HL-60 (cell line): ENCODE measurements around the gene SCGN.

ENCODE experiments used
- DNase-seq, 2 experiments: peaks; one replicate each; pipeline ENCODE4 v3.0.0-alpha.2; 2010 to 2020; ENCODE audit warnings: low read depth in 1 of 2, low spot score in 1 of 2
- H3K27ac ChIP-seq: fragments of 250-450 bp; sonication (Bioruptor Pico); replicated peaks from 2 replicates; pipeline ENCODE4 v1.5.1; 2020; ENCODE audit warnings: mild to moderate bottlenecking, moderate library complexity
- H3K27me3 ChIP-seq: fragments of 250-450 bp; sonication (Bioruptor Pico); 2 replicates; pipeline ENCODE4 v1.5.1; 2021; ENCODE audit warnings: mild to moderate bottlenecking, moderate library complexity; ENCODE audit not compliant: insufficient read depth, poor library complexity, severe bottlenecking
- H3K4me3 ChIP-seq: replicated peaks from 2 replicates; pipeline ENCODE4 v1.5.1; 2011; ENCODE audit warnings: mild to moderate bottlenecking, control low read depth, low read length; ENCODE audit not compliant: insufficient read depth
- GABPA ChIP-seq: IDR thresholded peaks from 2 replicates; pipeline ENCODE4 v1.6.1; 2012; ENCODE audit warnings: low read depth
- POLR2AphosphoS5 ChIP-seq: IDR thresholded peaks from 2 replicates; pipeline ENCODE4 v1.6.1; 2012; ENCODE audit warnings: low read depth
- SPI1 ChIP-seq: IDR thresholded peaks from 2 replicates; pipeline ENCODE4 v1.6.1; 2012; ENCODE audit warnings: low read depth, mild to moderate bottlenecking, borderline replicate concordance
- TF ChIP-seq, protein P1 (sequence below): IDR thresholded peaks from one replicate; pipeline ENCODE4 v1.5.1; 2011; ENCODE audit warnings: low read length, control low read depth, inconsistent platforms; ENCODE audit not compliant: insufficient read depth
- TF ChIP-seq, protein P2 (sequence below): IDR thresholded peaks from 2 replicates; pipeline ENCODE4 v1.6.1; 2012; ENCODE audit warnings: low read depth; ENCODE audit not compliant: insufficient replicate concordance

The SCGN gene

DNA sequence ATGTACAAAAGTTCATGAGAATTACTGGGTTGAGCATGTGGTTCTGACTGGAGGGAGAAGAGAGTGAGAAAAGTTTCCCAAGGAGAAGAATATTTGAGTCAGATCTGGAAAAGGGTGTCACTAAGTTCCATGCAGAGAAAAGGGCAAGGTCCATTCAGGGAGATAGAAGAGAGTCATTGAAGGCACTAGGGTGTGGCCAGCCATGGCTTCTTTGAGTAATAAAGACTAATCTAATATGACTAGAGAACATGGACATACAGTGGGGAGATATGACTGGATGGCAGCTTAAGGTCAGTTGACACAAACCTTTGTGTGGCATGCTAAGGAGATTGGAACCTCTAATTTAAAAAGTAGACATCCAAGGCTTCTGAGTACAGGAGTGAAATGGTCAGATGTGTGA, 91.9 kb downstream of the SCGN start:
- no peak overlapping the region for H3K27ac ChIP-seq
- TF ChIP-seq, protein P1, sequence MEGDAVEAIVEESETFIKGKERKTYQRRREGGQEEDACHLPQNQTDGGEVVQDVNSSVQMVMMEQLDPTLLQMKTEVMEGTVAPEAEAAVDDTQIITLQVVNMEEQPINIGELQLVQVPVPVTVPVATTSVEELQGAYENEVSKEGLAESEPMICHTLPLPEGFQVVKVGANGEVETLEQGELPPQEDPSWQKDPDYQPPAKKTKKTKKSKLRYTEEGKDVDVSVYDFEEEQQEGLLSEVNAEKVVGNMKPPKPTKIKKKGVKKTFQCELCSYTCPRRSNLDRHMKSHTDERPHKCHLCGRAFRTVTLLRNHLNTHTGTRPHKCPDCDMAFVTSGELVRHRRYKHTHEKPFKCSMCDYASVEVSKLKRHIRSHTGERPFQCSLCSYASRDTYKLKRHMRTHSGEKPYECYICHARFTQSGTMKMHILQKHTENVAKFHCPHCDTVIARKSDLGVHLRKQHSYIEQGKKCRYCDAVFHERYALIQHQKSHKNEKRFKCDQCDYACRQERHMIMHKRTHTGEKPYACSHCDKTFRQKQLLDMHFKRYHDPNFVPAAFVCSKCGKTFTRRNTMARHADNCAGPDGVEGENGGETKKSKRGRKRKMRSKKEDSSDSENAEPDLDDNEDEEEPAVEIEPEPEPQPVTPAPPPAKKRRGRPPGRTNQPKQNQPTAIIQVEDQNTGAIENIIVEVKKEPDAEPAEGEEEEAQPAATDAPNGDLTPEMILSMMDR: no peak
- TF ChIP-seq POLR2AphosphoS5: no peak
- no peak for TF ChIP-seq GABPA
- TF ChIP-seq SPI1: no peak
- TF ChIP-seq, protein P2, sequence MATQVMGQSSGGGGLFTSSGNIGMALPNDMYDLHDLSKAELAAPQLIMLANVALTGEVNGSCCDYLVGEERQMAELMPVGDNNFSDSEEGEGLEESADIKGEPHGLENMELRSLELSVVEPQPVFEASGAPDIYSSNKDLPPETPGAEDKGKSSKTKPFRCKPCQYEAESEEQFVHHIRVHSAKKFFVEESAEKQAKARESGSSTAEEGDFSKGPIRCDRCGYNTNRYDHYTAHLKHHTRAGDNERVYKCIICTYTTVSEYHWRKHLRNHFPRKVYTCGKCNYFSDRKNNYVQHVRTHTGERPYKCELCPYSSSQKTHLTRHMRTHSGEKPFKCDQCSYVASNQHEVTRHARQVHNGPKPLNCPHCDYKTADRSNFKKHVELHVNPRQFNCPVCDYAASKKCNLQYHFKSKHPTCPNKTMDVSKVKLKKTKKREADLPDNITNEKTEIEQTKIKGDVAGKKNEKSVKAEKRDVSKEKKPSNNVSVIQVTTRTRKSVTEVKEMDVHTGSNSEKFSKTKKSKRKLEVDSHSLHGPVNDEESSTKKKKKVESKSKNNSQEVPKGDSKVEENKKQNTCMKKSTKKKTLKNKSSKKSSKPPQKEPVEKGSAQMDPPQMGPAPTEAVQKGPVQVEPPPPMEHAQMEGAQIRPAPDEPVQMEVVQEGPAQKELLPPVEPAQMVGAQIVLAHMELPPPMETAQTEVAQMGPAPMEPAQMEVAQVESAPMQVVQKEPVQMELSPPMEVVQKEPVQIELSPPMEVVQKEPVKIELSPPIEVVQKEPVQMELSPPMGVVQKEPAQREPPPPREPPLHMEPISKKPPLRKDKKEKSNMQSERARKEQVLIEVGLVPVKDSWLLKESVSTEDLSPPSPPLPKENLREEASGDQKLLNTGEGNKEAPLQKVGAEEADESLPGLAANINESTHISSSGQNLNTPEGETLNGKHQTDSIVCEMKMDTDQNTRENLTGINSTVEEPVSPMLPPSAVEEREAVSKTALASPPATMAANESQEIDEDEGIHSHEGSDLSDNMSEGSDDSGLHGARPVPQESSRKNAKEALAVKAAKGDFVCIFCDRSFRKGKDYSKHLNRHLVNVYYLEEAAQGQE: no peak

GRCh38 chr6:25745836-25746235, 93.8 kb downstream of the SCGN start:
- DNase-seq: no peak

More for the DNA sequence above, 91.9 kb downstream of the SCGN start:
- no peak overlapping the region for H3K4me3 ChIP-seq
- no peak for DNase-seq
- H3K27me3 ChIP-seq: no peaks in the 10 kb centered on the region

GRCh38 chr6:25746968-25747367, 95.0 kb downstream of the SCGN start:
- Histone ChIP-seq H3K27ac (no peak overlapping the region), H3K4me3 (no peak overlapping the region), H3K27me3 (no peaks in the 10 kb centered on the region)
- TF ChIP-seq SPI1 (no peak), GABPA (no peak), POLR2AphosphoS5 (no peak)
- TF ChIP-seq, protein P2: no peak
- TF ChIP-seq, protein P1: no peak
- DNase-seq: no peak

More at GRCh38 chr6:25745836-25746235, 93.8 kb downstream of the SCGN start:
- Histone ChIP-seq H3K27me3 (no peaks in the 10 kb centered on the region), H3K4me3 (no peak overlapping the region), H3K27ac (no peak overlapping the region)
- no peak for TF ChIP-seq GABPA
- no peak for TF ChIP-seq POLR2AphosphoS5
- TF ChIP-seq, protein P2: no peak
- TF ChIP-seq, protein P1: no peak
- no peak for TF ChIP-seq SPI1
